Stimulated activated CD4-positive, alpha-beta T cell treated with anti-CD3 and anti-CD28 coated beads, Interleukin-15, amount 100 ng/mL, for 24 hours (primary cell): ENCODE data around the gene GPATCH3.
"Not testable (repeated sequence)": the region's sequence is repeated elsewhere in the genome, so short reads cannot be mapped to it uniquely, and the experiment has no call there.

Experiments
- DNase-seq: peaks from one replicate; pipeline ENCODE4 v3.0.0-alpha.2; 2020

Gene GPATCH3

GRCh38 chr1:26913389-26913753, 13.1 kb upstream of the GPATCH3 start:
- DNase-seq, result no peak

- no peak for DNase-seq
Measured at GRCh38 chr1:26912147-26912490, 11.9 kb upstream of the GPATCH3 start.

- no peak for DNase-seq
Measured at GRCh38 chr1:26911399-26912146, 11.3 kb upstream of the GPATCH3 start.

GRCh38 chr1:26910343-26911160, 10.3 kb upstream of the GPATCH3 start:
- DNase-seq, result no peak

- DNase-seq, result no peak
Measured at GRCh38 chr1:26909951-26910342, 9.7 kb upstream of the GPATCH3 start.

GRCh38 chr1:26907071-26907917, 7.0 kb upstream of the GPATCH3 start:
- DNase-seq, result no peak

GRCh38 chr1:26900815-26901511, 696 bp upstream of the GPATCH3 start:
- DNase-seq, result no peak

GRCh38 chr1:26897351-26897750, 2.9 kb downstream of the GPATCH3 start:
- no peak for DNase-seq

GRCh38 chr1:26894263-26894662, 6.0 kb downstream of the GPATCH3 start:
- DNase-seq, result no peak

GRCh38 chr1:26890467-26890796, 9.8 kb downstream of the GPATCH3 start:
- DNase-seq, result no peak

GRCh38 chr1:26889551-26890466, 10.5 kb downstream of the GPATCH3 start, which contains the start of gene GPN2:
Gene GPN2 (minus strand): TSS chr1:26890283. CDS start chr1:26890096, 187 bp downstream.
- peak; percentile 87 for DNase-seq

GRCh38 chr1:26888231-26888630, 12.0 kb downstream of the GPATCH3 start:
- no peak for DNase-seq

GRCh38 chr1:26887125-26887524, 13.1 kb downstream of the GPATCH3 start:
- DNase-seq, result no peak

- no peak for DNase-seq
Measured at GRCh38 chr1:26882696-26883463, 17.4 kb downstream of the GPATCH3 start.

GRCh38 chr1:26881611-26882010, 18.7 kb downstream of the GPATCH3 start:
- not testable (repeated sequence) for DNase-seq

- DNase-seq, result no peak
Measured at GRCh38 chr1:26879793-26880192, 20.5 kb downstream of the GPATCH3 start.

GRCh38 chr1:26877326-26877725, 22.9 kb downstream of the GPATCH3 start:
- DNase-seq, result no peak

- DNase-seq, result no peak
Measured at GRCh38 chr1:26874896-26875295, 25.4 kb downstream of the GPATCH3 start.

- DNase-seq, result not testable (repeated sequence)
Measured at GRCh38 chr1:26873097-26873496, 27.2 kb downstream of the GPATCH3 start.

- peak; percentile 97 for DNase-seq
Measured at GRCh38 chr1:26864610-26865480, 35.4 kb downstream of the GPATCH3 start.
